Activated T-cell treated with anti-CD3 and anti-CD28 coated beads for 48 hours (primary cell): ENCODE measurements around the gene RETREG3.

Experiments used
- DNase-seq: peaks from one replicate; pipeline ENCODE4 v3.0.0-alpha.2; 2020; ENCODE audit warnings: low read depth

The RETREG3 gene

DNA sequence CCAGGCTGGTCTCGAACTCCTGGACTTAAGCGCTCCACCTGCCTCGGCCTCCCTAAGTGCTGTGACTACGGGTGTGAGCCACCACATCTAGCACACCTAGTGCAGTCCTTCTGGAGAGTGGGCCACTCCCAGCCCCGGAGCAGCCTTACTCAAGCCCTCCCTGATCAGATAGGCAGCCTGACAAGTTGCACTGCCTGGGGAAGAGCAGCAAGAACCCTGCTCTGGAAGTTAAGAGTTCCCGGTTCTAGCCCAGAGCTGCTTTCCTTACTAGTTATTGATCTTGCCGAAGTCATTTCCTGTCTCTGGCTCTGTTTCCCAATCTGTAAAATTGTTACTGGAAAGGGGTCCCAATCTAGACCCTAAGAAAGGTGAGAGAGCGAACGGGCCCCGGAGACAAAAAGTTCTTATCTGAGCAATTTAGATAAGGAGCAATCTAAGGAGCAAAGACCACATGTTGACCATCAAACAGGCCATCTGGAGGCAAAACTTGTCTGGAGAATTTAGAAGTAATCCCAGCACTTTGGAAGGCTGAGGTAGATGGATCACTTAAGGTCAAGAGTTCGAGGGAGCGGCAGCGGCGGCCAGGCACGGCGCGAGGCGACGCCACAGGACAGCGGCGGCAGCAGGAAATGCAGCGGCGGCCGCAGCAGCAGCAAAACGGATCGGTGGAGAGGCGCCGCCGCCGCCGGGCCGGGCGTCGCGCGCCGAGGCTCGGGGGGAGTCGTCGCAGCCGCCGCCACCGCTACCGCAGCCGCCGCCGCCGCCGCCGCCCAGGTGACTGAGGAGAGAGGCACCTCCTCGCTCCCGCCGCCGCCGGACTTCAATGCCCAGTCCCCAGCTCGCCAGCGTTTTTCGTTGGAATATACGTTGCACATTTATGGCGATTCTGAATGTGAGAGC, 77.5 kb downstream of the RETREG3 start:
- DNase-seq: peak; percentile 49

DNA sequence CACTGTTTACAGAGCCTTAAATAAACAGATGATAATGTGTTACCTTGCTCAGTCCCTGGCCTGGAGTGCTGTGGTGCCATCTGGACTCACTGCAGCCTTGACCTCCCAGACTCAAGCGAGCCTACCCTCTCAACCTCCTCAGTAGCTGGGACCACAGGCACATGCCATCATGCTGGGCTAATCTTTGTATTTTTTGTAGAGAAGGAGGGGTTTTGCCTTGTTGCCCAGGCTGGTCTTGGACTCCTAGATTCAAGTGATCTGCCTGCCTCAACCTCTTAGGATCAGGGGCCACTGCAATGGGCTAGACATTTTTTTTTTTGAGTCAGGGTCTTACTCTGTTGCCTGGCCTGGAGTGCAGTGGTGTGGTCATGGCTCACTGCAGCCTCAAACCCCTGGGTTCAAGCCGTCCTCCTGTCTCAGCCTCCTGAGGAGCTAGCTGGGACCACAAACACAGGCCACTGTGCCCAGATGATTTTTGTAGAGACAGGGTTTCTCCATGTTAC, 78.2 kb downstream of the RETREG3 start:
- DNase-seq: no peak
